ENCODE measurements around the gene PPP3CA. TPM values are rescaled to one million over a fixed set of nuclear protein-coding genes. Genes with fewer than 3 reads are reported as not detected.

The PPP3CA gene
- total RNA-seq, 1 experiment from 2014 or later: 133 TPM

- TF ChIP-seq MAX (IDR thresholded peaks at IDR 0.05) (no peak), CEBPB (IDR thresholded peaks at IDR 0.05; ENCODE audit: low read depth) (no peak)
Measured at GRCh38 chr4:100989401-100989800, 357.9 kb downstream of the PPP3CA start (continued).

- H2AFZ ChIP-seq (ENCODE audit: low read depth, low read length, poor library complexity, severe bottlenecking): no peak overlapping the region
- no peaks in the 10 kb centered on the region for H3K9me3 ChIP-seq (ENCODE audit: control insufficient read depth in 1 of 2, insufficient read depth in 1 of 2, low read depth in 1 of 2, low read length in 2 of 2)
- DNase-seq (ENCODE audit: low read depth, low spot score) (no peak), ATAC-seq (no peak)
- ChIA-PET CTCF (no interaction called here), RAD21 (ENCODE audit: low non-redundant PET in 1 of 2, low total read pairs in 2 of 2, uncharacterized antibody in 2 of 2, unreplicated experiment in 2 of 2) (no interaction called here), POLR2A (no interaction called here)
- intact Hi-C loops (cut with micrococcal nuclease): no loop called here
- no peak for TF ChIP-seq POLR2A (IDR thresholded peaks at IDR 0.05; ENCODE audit: borderline replicate concordance, extremely low read depth, insufficient read depth, insufficient read length)
- TF ChIP-seq SRF (IDR thresholded peaks at IDR 0.05; ENCODE audit: low read depth): no peak
- TF ChIP-seq ZNF274 (IDR thresholded peaks at IDR 0.05; ENCODE audit: low read depth, low read length): no peak
- TF ChIP-seq FOSL1 (IDR thresholded peaks at IDR 0.05; ENCODE audit: low read depth): no peak
- no peak for TF ChIP-seq SP1 (IDR thresholded peaks at IDR 0.05; ENCODE audit: low read depth)
- no peak for TF ChIP-seq TCF7L2 (IDR thresholded peaks at IDR 0.05; ENCODE audit: borderline replicate concordance, extremely low read depth, insufficient read depth, insufficient read length)
- no peak overlapping the region for H3K4me3 ChIP-seq (replicated peaks in 1 of 2; ENCODE audit: low read depth in 1 of 2, low read length in 2 of 2)
- H3K27me3 ChIP-seq (ENCODE audit: insufficient read depth, low read length): no peaks in the 10 kb centered on the region
- no peaks in the 10 kb centered on the region for H4K20me1 ChIP-seq (ENCODE audit: insufficient read depth)
- H3K4me2 ChIP-seq (ENCODE audit: low read length): no peak overlapping the region
- no peaks in the 10 kb centered on the region for H3K79me2 ChIP-seq (ENCODE audit: insufficient read depth, low read length)
- H3K36me3 ChIP-seq (ENCODE audit: control insufficient read depth in 1 of 2, insufficient read depth in 2 of 2, low read length in 2 of 2): no peaks in the 10 kb centered on the region
- H3K9me2 ChIP-seq (ENCODE audit: insufficient read depth): peaks cover 6% of the 10 kb centered on the region; the same call in 1 of the 2 replicates
- BruUV-seq (replicated peaks): no TSS peak
- H3K27ac ChIP-seq (ENCODE audit: low read depth, low read length): no peak overlapping the region
- no peak overlapping the region for H3K9ac ChIP-seq (ENCODE audit: low read length)
- peaks cover 0 to 13% of the 10 kb centered on the region in 2 experiments; a peak in 2 of 4 replicates for H3K4me1 ChIP-seq (ENCODE audit: control insufficient read depth in 1 of 2, insufficient read depth in 2 of 2, low read length in 2 of 2)
Measured at GRCh38 chr4:100988876-100989275, 358.4 kb downstream of the PPP3CA start.

- no peaks in the 10 kb centered on the region for H3K36me3 ChIP-seq (ENCODE audit: control insufficient read depth in 1 of 2, insufficient read depth in 2 of 2, low read length in 2 of 2)
- peaks cover 0 to 13% of the 10 kb centered on the region in 2 experiments; a peak in 2 of 4 replicates for H3K4me1 ChIP-seq (ENCODE audit: control insufficient read depth in 1 of 2, insufficient read depth in 2 of 2, low read length in 2 of 2)
- BruUV-seq (replicated peaks): no TSS peak
- no peak overlapping the region for H3K27ac ChIP-seq (ENCODE audit: low read depth, low read length)
- ChIA-PET CTCF (no interaction called here), POLR2A (no interaction called here), RAD21 (ENCODE audit: low non-redundant PET in 1 of 2, low total read pairs in 2 of 2, uncharacterized antibody in 2 of 2, unreplicated experiment in 2 of 2) (no interaction called here)
- H3K4me2 ChIP-seq (ENCODE audit: low read length): no peak overlapping the region
- intact Hi-C loops (cut with micrococcal nuclease): no loop called here
- H3K27me3 ChIP-seq (ENCODE audit: insufficient read depth, low read length): no peaks in the 10 kb centered on the region
- ATAC-seq (no peak), DNase-seq (ENCODE audit: low read depth, low spot score) (no peak)
- no peak overlapping the region for H2AFZ ChIP-seq (ENCODE audit: low read depth, low read length, poor library complexity, severe bottlenecking)
- TF ChIP-seq EZH2 (IDR thresholded peaks at IDR 0.05) (no peak), SP1 (IDR thresholded peaks at IDR 0.05; ENCODE audit: low read depth) (no peak), CBX3 (IDR thresholded peaks at IDR 0.05; ENCODE audit: low read depth) (no peak), ZNF274 (IDR thresholded peaks at IDR 0.05; ENCODE audit: low read depth, low read length) (no peak), SIN3A (IDR thresholded peaks at IDR 0.05; ENCODE audit: low read depth) (no peak)
- no peaks in the 10 kb centered on the region for H3K9me3 ChIP-seq (ENCODE audit: control insufficient read depth in 1 of 2, insufficient read depth in 1 of 2, low read depth in 1 of 2, low read length in 2 of 2)
- H3K4me3 ChIP-seq (replicated peaks in 1 of 2; ENCODE audit: low read depth in 1 of 2, low read length in 2 of 2): no peak overlapping the region
- H4K20me1 ChIP-seq (ENCODE audit: insufficient read depth): no peaks in the 10 kb centered on the region
- no peak overlapping the region for H3K9ac ChIP-seq (ENCODE audit: low read length)
- no peaks in the 10 kb centered on the region for H3K79me2 ChIP-seq (ENCODE audit: insufficient read depth, low read length)
- H3K9me2 ChIP-seq (ENCODE audit: insufficient read depth): peaks cover 6% of the 10 kb centered on the region; the same call in 1 of the 2 replicates
Measured at GRCh38 chr4:100986360-100986868, 360.9 kb downstream of the PPP3CA start.

All from HCT116 (cell line).